Nephron (organoid): ENCODE results near the gene PAPPA2.

Experiments used
- H3K27ac Mint-ChIP-seq, 3 experiments: 2 replicates each; pipeline ENCODE4 v1.8.0; 2020; ENCODE audit warnings: mixed read lengths in 3 of 3, mild to moderate bottlenecking in 2 of 3, moderate library complexity in 1 of 3
- H3K27me3 Mint-ChIP-seq: 2 replicates; pipeline ENCODE4 v1.8.0; 2021; ENCODE audit warnings: low read depth, mild to moderate bottlenecking, moderate library complexity, mixed read lengths
- H3K36me3 Mint-ChIP-seq: 2 replicates; pipeline ENCODE4 v1.8.0; 2020; ENCODE audit warnings: low read depth, mixed read lengths
- H3K4me1 Mint-ChIP-seq: 2 replicates; pipeline ENCODE4 v1.8.0; 2020; ENCODE audit warnings: mixed read lengths
- H3K4me3 Mint-ChIP-seq, 3 experiments: 2 replicates each; pipeline ENCODE4 v1.8.0; 2020; ENCODE audit warnings: mild to moderate bottlenecking in 3 of 3, mixed read lengths in 3 of 3, moderate library complexity in 2 of 3
- H3K9me3 Mint-ChIP-seq: 2 replicates; pipeline ENCODE4 v1.8.0; 2020; ENCODE audit warnings: mixed read lengths
- CTCF ChIP-seq, 3 experiments: fragments of 200-600 bp; sonication (generic); IDR thresholded peaks; one replicate each; pipeline ENCODE4 v1.5.0; 2021; ENCODE audit warnings: antibody characterized with exemption in 3 of 3; ENCODE audit not compliant: unreplicated experiment in 3 of 3

The PAPPA2 gene

GRCh38 chr1:176705585-176705984, 242.6 kb downstream of the PAPPA2 start:
- no peaks in the 10 kb centered on the region for H3K36me3 Mint-ChIP-seq
- H3K4me1 Mint-ChIP-seq, result no peaks in the 10 kb centered on the region
- no peak for TF ChIP-seq CTCF (IDR thresholded peaks at IDR 0.05; ENCODE audit: unreplicated experiment in 3 of 3)
- no peaks in the 10 kb centered on the region for H3K9me3 Mint-ChIP-seq
- H3K4me3 Mint-ChIP-seq, result no peak overlapping the region
- H3K27me3 Mint-ChIP-seq, result no peaks in the 10 kb centered on the region
- no peak overlapping the region for H3K27ac Mint-ChIP-seq

GRCh38 chr1:176717066-176717750, 254.2 kb downstream of the PAPPA2 start:
- peaks cover 8% of the 10 kb centered on the region for H3K4me1 Mint-ChIP-seq
- H3K27ac Mint-ChIP-seq, result no peak overlapping the region
- TF ChIP-seq CTCF (IDR thresholded peaks at IDR 0.05; ENCODE audit: unreplicated experiment in 3 of 3), result no peak

GRCh38 chr1:176719447-176719846, 256.5 kb downstream of the PAPPA2 start:
- no peaks in the 10 kb centered on the region for H3K27me3 Mint-ChIP-seq
- peaks cover 8% of the 10 kb centered on the region for H3K4me1 Mint-ChIP-seq
- no peaks in the 10 kb centered on the region for H3K36me3 Mint-ChIP-seq

More at GRCh38 chr1:176717066-176717750, 254.2 kb downstream of the PAPPA2 start:
- H3K27me3 Mint-ChIP-seq, result no peaks in the 10 kb centered on the region
- no peaks in the 10 kb centered on the region for H3K36me3 Mint-ChIP-seq
- no peaks in the 10 kb centered on the region for H3K9me3 Mint-ChIP-seq
- no peak overlapping the region for H3K4me3 Mint-ChIP-seq

GRCh38 chr1:176720838-176721237, 257.9 kb downstream of the PAPPA2 start:
- TF ChIP-seq CTCF (IDR thresholded peaks at IDR 0.05; ENCODE audit: unreplicated experiment in 3 of 3), result no peak
- Mint-ChIP-seq H3K4me3 (no peak overlapping the region), H3K27ac (no peak overlapping the region), H3K27me3 (no peaks in the 10 kb centered on the region), H3K9me3 (no peaks in the 10 kb centered on the region), H3K36me3 (no peaks in the 10 kb centered on the region), H3K4me1 (peaks cover 8% of the 10 kb centered on the region)

More at GRCh38 chr1:176719447-176719846, 256.5 kb downstream of the PAPPA2 start:
- Mint-ChIP-seq H3K27ac (no peak overlapping the region), H3K4me3 (no peak overlapping the region), H3K9me3 (no peaks in the 10 kb centered on the region)
- TF ChIP-seq CTCF (IDR thresholded peaks at IDR 0.05; ENCODE audit: unreplicated experiment in 3 of 3), result no peak

GRCh38 chr1:176733661-176734060, 270.7 kb downstream of the PAPPA2 start:
- Mint-ChIP-seq H3K4me1 (no peaks in the 10 kb centered on the region), H3K9me3 (no peaks in the 10 kb centered on the region), H3K4me3 (no peak overlapping the region), H3K27ac (no peak overlapping the region), H3K27me3 (no peaks in the 10 kb centered on the region), H3K36me3 (no peaks in the 10 kb centered on the region)
- TF ChIP-seq CTCF (IDR thresholded peaks at IDR 0.05; ENCODE audit: unreplicated experiment in 3 of 3), result no peak

GRCh38 chr1:176735201-176735600, 272.2 kb downstream of the PAPPA2 start:
- Mint-ChIP-seq H3K4me3 (no peak overlapping the region), H3K36me3 (no peaks in the 10 kb centered on the region), H3K27ac (no peak overlapping the region), H3K27me3 (no peaks in the 10 kb centered on the region), H3K4me1 (no peaks in the 10 kb centered on the region), H3K9me3 (no peaks in the 10 kb centered on the region)
- TF ChIP-seq CTCF (IDR thresholded peaks at IDR 0.05; ENCODE audit: unreplicated experiment in 3 of 3), result no peak
